Uterus (tissue), 4 donors: ENCODE data around the gene ST8SIA2. TPM values are rescaled to one million over a fixed set of nuclear protein-coding genes. Genes with fewer than 3 reads are reported as not detected.

ENCODE experiments used
- DNase-seq, 2 donors: peaks; one replicate each; pipeline ENCODE4 v3.0.0-alpha.2; 2019 to 2020
- H3K27ac ChIP-seq, 2 donors: fragments of 200-600 bp; sonication (generic); 1 replicate in 1 of 2; 2 replicates in 1 of 2; pipeline ENCODE4 v1.5.1; 2016 to 2018
- H3K27me3 ChIP-seq, 2 donors: fragments of 200-600 bp; sonication (generic); one replicate each; pipeline ENCODE4 v1.5.1; 2018 to 2019; ENCODE audit warnings: control low read depth in 1 of 2
- H3K36me3 ChIP-seq, 2 donors: fragments of 200-600 bp; sonication (generic); one replicate each; pipeline ENCODE4 v1.5.1; 2019; ENCODE audit warnings: control low read depth in 1 of 2
- H3K4me1 ChIP-seq, 2 donors: fragments of 200-600 bp; sonication (generic); one replicate each; pipeline ENCODE4 v1.5.1; 2018 to 2019; ENCODE audit warnings: control low read depth in 1 of 2
- H3K4me3 ChIP-seq, 2 donors: fragments of 200-600 bp; sonication (generic); 1 replicate in 1 of 2; 2 replicates in 1 of 2; pipeline ENCODE4 v1.5.1; 2018 to 2019; ENCODE audit warnings: mild to moderate bottlenecking in 1 of 2
- H3K9me3 ChIP-seq, 2 donors: fragments of 200-600 bp; sonication (generic); one replicate each; pipeline ENCODE4 v1.5.1; 2019; ENCODE audit warnings: control low read depth in 1 of 2
- CTCF ChIP-seq, 4 experiments: fragments of 200-600 bp in 2 of 4; fragments of 450-650 bp in 2 of 4; sonication (generic) in 2 of 4; IDR thresholded peaks; one replicate each; pipeline ENCODE4 v1.5.1; 2016 to 2019; ENCODE audit warnings: antibody characterized with exemption in 4 of 4, mild to moderate bottlenecking in 2 of 4, moderate library complexity in 1 of 4
- POLR2A ChIP-seq, 2 donors: fragments of 450-650 bp; IDR thresholded peaks; one replicate each; pipeline ENCODE4 v1.6.1; 2016; ENCODE audit warnings: antibody characterized with exemption in 2 of 2, mild to moderate bottlenecking in 1 of 2, moderate library complexity in 1 of 2
- intact Hi-C: fragments of 100-400 bp; cut with DNase I; formaldehyde crosslinking; loops from one replicate; pipeline ENCODE4 v1.15.1; 2023; ENCODE audit warnings: low total_unique reads
- total RNA-seq, 4 donors: library from RNA; depleted of rRNA in 3 of 4; stranded (reverse); fragments of >200 nt in 3 of 4; gene quantifications; one replicate each; pipeline versions ENCODE4 v1.1.0 to v1.2.4, GENCODE V29; 2014 to 2023
- donor health status: DM: yes; HTN: yes; CAD: no.

ST8SIA2 gene
- total RNA-seq, 4 donors from 2014 or later, result 4.1 TPM; not detected in 3

- DNase-seq, result no peak
Observed at GRCh38 chr15:92395098-92395635, 1.5 kb downstream of the ST8SIA2 start.

GRCh38 chr15:92399271-92399950, 5.7 kb downstream of the ST8SIA2 start:
- no peaks in the 10 kb centered on the region for H3K9me3 ChIP-seq
- H3K4me1 ChIP-seq, result peaks cover 0 to 5% of the 10 kb centered on the region in 2 donors
- H3K27me3 ChIP-seq, result peaks cover 0 to 9% of the 10 kb centered on the region in 2 donors
- H3K4me3 ChIP-seq, result no peak overlapping the region
- no peak for TF ChIP-seq POLR2A (IDR thresholded peaks at IDR 0.05)
- no peak for TF ChIP-seq CTCF (IDR thresholded peaks at IDR 0.05)
- intact Hi-C loops, result no loop called here
- no peaks in the 10 kb centered on the region for H3K36me3 ChIP-seq
- H3K27ac ChIP-seq, result no peak overlapping the region
- DNase-seq, result no peak

More at GRCh38 chr15:92395098-92395635, 1.5 kb downstream of the ST8SIA2 start:
- no peak for TF ChIP-seq CTCF (IDR thresholded peaks at IDR 0.05)
- no peak for TF ChIP-seq POLR2A (IDR thresholded peaks at IDR 0.05)
- no peaks in the 10 kb centered on the region for H3K36me3 ChIP-seq
- peaks cover 0 to 14% of the 10 kb centered on the region in 2 donors for H3K4me1 ChIP-seq
- intact Hi-C loops, result no loop called here
- H3K9me3 ChIP-seq, result no peaks in the 10 kb centered on the region
- H3K27ac ChIP-seq, result no peak overlapping the region
- H3K4me3 ChIP-seq, result no peak overlapping the region
- H3K27me3 ChIP-seq, result peaks cover 0 to 24% of the 10 kb centered on the region in 2 donors

- no peak for DNase-seq
Observed at GRCh38 chr15:92400573-92400972, 6.9 kb downstream of the ST8SIA2 start.

GRCh38 chr15:92400980-92401787, 7.5 kb downstream of the ST8SIA2 start:
- Histone ChIP-seq H3K9me3 (no peaks in the 10 kb centered on the region), H3K4me3 (no peak overlapping the region), H3K27me3 (no peaks in the 10 kb centered on the region), H3K27ac (no peak overlapping the region), H3K36me3 (no peaks in the 10 kb centered on the region), H3K4me1 (no peaks in the 10 kb centered on the region)
- no peak for DNase-seq
- TF ChIP-seq CTCF (IDR thresholded peaks at IDR 0.05) (no peak), POLR2A (IDR thresholded peaks at IDR 0.05) (no peak)
- intact Hi-C loops, result no loop called here

More at GRCh38 chr15:92400573-92400972, 6.9 kb downstream of the ST8SIA2 start:
- no peaks in the 10 kb centered on the region for H3K9me3 ChIP-seq
- H3K27ac ChIP-seq, result no peak overlapping the region
- no peaks in the 10 kb centered on the region for H3K36me3 ChIP-seq
- TF ChIP-seq POLR2A (IDR thresholded peaks at IDR 0.05), result no peak
- no peak for TF ChIP-seq CTCF (IDR thresholded peaks at IDR 0.05)
- H3K27me3 ChIP-seq, result no peaks in the 10 kb centered on the region
- intact Hi-C loops, result no loop called here
- H3K4me3 ChIP-seq, result no peak overlapping the region
- no peaks in the 10 kb centered on the region for H3K4me1 ChIP-seq

- no peak for DNase-seq
- H3K27me3 ChIP-seq, result no peaks in the 10 kb centered on the region
- H3K4me1 ChIP-seq, result no peaks in the 10 kb centered on the region
- no peaks in the 10 kb centered on the region for H3K9me3 ChIP-seq
- intact Hi-C loops, result no loop called here
- no peaks in the 10 kb centered on the region for H3K36me3 ChIP-seq
- no peak overlapping the region for H3K4me3 ChIP-seq
- no peak for TF ChIP-seq POLR2A (IDR thresholded peaks at IDR 0.05)
- TF ChIP-seq CTCF (IDR thresholded peaks at IDR 0.05), result no peak
- H3K27ac ChIP-seq, result no peak overlapping the region
Observed at GRCh38 chr15:92402751-92403150, 9.1 kb downstream of the ST8SIA2 start.
